Retina (tissue), 1 donor: ENCODE results near the gene BNIP1.

ENCODE experiments used
- DNase-seq: peaks from one replicate; pipeline ENCODE4 v3.0.0-alpha.2; 2016

Gene BNIP1

GRCh38 chr5:173172166-173172565, 27.8 kb downstream of the BNIP1 start:
- DNase-seq: no peak

GRCh38 chr5:173175523-173175922, 31.2 kb downstream of the BNIP1 start:
- no peak for DNase-seq

- no peak for DNase-seq
These were observed 34.1 kb downstream of the BNIP1 start for GRCh38 chr5:173178369-173178910.

GRCh38 chr5:173180331-173180730, 36.0 kb downstream of the BNIP1 start:
- no peak for DNase-seq

- no peak for DNase-seq
These were observed 42.9 kb downstream of the BNIP1 start for GRCh38 chr5:173187054-173187743.

GRCh38 chr5:173188280-173188679, 43.9 kb downstream of the BNIP1 start:
- DNase-seq: no peak

- no peak for DNase-seq
These were observed 46.7 kb downstream of the BNIP1 start for GRCh38 chr5:173191015-173191414.

GRCh38 chr5:173191561-173191960, 47.2 kb downstream of the BNIP1 start:
- no peak for DNase-seq

GRCh38 chr5:173192561-173192960, 48.2 kb downstream of the BNIP1 start:
- no peak for DNase-seq

- DNase-seq: no peak
These were observed 52.0 kb downstream of the BNIP1 start for GRCh38 chr5:173196133-173196952.

- no peak for DNase-seq
These were observed 53.1 kb downstream of the BNIP1 start for GRCh38 chr5:173197375-173197891.

GRCh38 chr5:173198049-173198448, 53.7 kb downstream of the BNIP1 start:
- no peak for DNase-seq

GRCh38 chr5:173200356-173200755, 56.0 kb downstream of the BNIP1 start:
- no peak for DNase-seq

- DNase-seq: no peak
These were observed 57.4 kb downstream of the BNIP1 start for GRCh38 chr5:173201636-173202265.

GRCh38 chr5:173202266-173202875, 58.0 kb downstream of the BNIP1 start:
- peak; percentile 11 for DNase-seq

GRCh38 chr5:173204185-173204979, 60.1 kb downstream of the BNIP1 start:
- DNase-seq: no peak

GRCh38 chr5:173205916-173206315, 61.6 kb downstream of the BNIP1 start:
- DNase-seq: no peak

- DNase-seq: no peak
These were observed 64.0 kb downstream of the BNIP1 start for GRCh38 chr5:173208296-173208695.

GRCh38 chr5:173210877-173211276, 66.5 kb downstream of the BNIP1 start:
- DNase-seq: no peak

GRCh38 chr5:173211284-173211683, 67.0 kb downstream of the BNIP1 start:
- no peak for DNase-seq

GRCh38 chr5:173213236-173213933, 69.1 kb downstream of the BNIP1 start:
- DNase-seq: no peak
